IMR-90 (cell line): ENCODE data around the gene LRRC2. TPM values are rescaled to one million over a fixed set of nuclear protein-coding genes. Genes with fewer than 3 reads are reported as not detected.

ENCODE experiments used
- ATAC-seq: fragments of 200-7000 bp; cut with Tn5 transposase; 2 replicates; pipeline ENCODE4 v1.9.1; 2020; ENCODE audit warnings: low read depth, mild to moderate bottlenecking, moderate library complexity
- BruUV-seq: library from RNA; stranded (reverse); fragments of 400-500 nt; replicated peaks from 2 replicates; lab custom pipeline; 2021; lab: Mats Ljungman, UMichigan
- CTCF ChIA-PET: fragments of 300-600 bp; formaldehyde crosslinking; extraction: SDS; loops from one replicate; lab custom pipeline; 2021; ENCODE audit warnings: antibody characterized with exemption; lab: Yijun Ruan, JAX
- POLR2A ChIA-PET: fragments of 300-600 bp; sonication (Branson Sonifier 250); formaldehyde crosslinking; loops from one replicate; lab custom pipeline; 2022; ENCODE audit warnings: antibody characterized with exemption; ENCODE audit not compliant: unreplicated experiment; lab: Charles Lee
- DNase-seq: peaks from one replicate; pipeline ENCODE4 v3.0.0; 2013
- H2AFZ ChIP-seq: replicated peaks from 2 replicates; pipeline ENCODE3; 2013; ENCODE audit warnings: low read length, mild to moderate bottlenecking; ENCODE audit not compliant: poor library complexity
- H2AK5ac ChIP-seq: 2 replicates; pipeline ENCODE4 v1.6.1; 2013; ENCODE audit warnings: low read depth, low read length, inconsistent platforms
- H2AK9ac ChIP-seq: replicated peaks from 2 replicates; pipeline ENCODE3; 2013; ENCODE audit warnings: mild to moderate bottlenecking, low read depth, low read length, moderate library complexity; ENCODE audit not compliant: poor library complexity
- H2BK120ac ChIP-seq: 2 replicates; pipeline ENCODE4 v1.6.1; 2013; ENCODE audit warnings: low read depth, low read length, inconsistent platforms
- H2BK15ac ChIP-seq: 3 replicates; pipeline ENCODE4 v1.6.1; 2013; ENCODE audit warnings: low read depth, low read length, inconsistent platforms
- H2BK20ac ChIP-seq: 2 replicates; pipeline ENCODE4 v1.6.1; 2013; ENCODE audit warnings: low read depth, mild to moderate bottlenecking, inconsistent platforms, low read length, moderate library complexity
- H2BK5ac ChIP-seq: 2 replicates; pipeline ENCODE4 v1.6.1; 2013; ENCODE audit warnings: mild to moderate bottlenecking, low read depth, low read length, inconsistent platforms; ENCODE audit not compliant: poor library complexity, severe bottlenecking
- H3K14ac ChIP-seq: replicated peaks from 2 replicates; pipeline ENCODE4 v1.6.1; 2013; ENCODE audit warnings: low read depth, low read length, inconsistent platforms
- H3K18ac ChIP-seq: 2 replicates; pipeline ENCODE4 v1.6.1; 2013; ENCODE audit warnings: low read depth, low read length, control low read depth
- H3K23ac ChIP-seq: 2 replicates; pipeline ENCODE4 v1.6.1; 2013; ENCODE audit warnings: low read depth, low read length, inconsistent platforms
- H3K27ac ChIP-seq: 2 replicates; pipeline ENCODE4 v1.5.1; 2013; ENCODE audit warnings: mild to moderate bottlenecking, control low read depth, low read length; ENCODE audit not compliant: insufficient read depth
- H3K27me3 ChIP-seq: 2 replicates; pipeline ENCODE4 v1.6.1; 2013; ENCODE audit warnings: low read length; ENCODE audit not compliant: control insufficient read depth, insufficient read depth
- H3K36me3 ChIP-seq: 2 replicates; pipeline ENCODE4 v1.6.1; 2013; ENCODE audit warnings: low read length, mixed read lengths; ENCODE audit not compliant: control insufficient read depth, insufficient read depth
- H3K4ac ChIP-seq: 2 replicates; pipeline ENCODE4 v1.6.1; 2013; ENCODE audit warnings: low read depth, low read length, inconsistent platforms
- H3K4me1 ChIP-seq: 2 replicates; pipeline ENCODE4 v1.6.1; 2013; ENCODE audit warnings: low read length, mixed read lengths; ENCODE audit not compliant: control insufficient read depth, insufficient read depth
- H3K4me2 ChIP-seq: 2 replicates; pipeline ENCODE4 v1.6.1; 2013; ENCODE audit warnings: low read depth, mild to moderate bottlenecking, control low read depth, low read length, moderate library complexity
- H3K4me3 ChIP-seq: 2 replicates; pipeline ENCODE4 v1.5.1; 2013; ENCODE audit warnings: low read depth, mild to moderate bottlenecking, control low read depth, low read length, moderate library complexity; ENCODE audit not compliant: insufficient read depth
- H3K56ac ChIP-seq: 2 replicates; pipeline ENCODE4 v1.6.1; 2013; ENCODE audit warnings: low read length, inconsistent platforms; ENCODE audit not compliant: insufficient read depth; ENCODE audit errors: extremely low read depth
- H3K79me1 ChIP-seq, 2 experiments: 2 replicates each; pipeline ENCODE4 v1.6.1; 2013; ENCODE audit warnings: low read length in 2 of 2, inconsistent platforms in 1 of 2, low read depth in 1 of 2
- H3K9ac ChIP-seq: 2 replicates; pipeline ENCODE4 v1.6.1; 2013; ENCODE audit warnings: low read depth, low read length, control low read depth
- H3K9me1 ChIP-seq: 2 replicates; pipeline ENCODE4 v1.6.1; 2013; ENCODE audit warnings: low read length, inconsistent platforms; ENCODE audit not compliant: insufficient read depth
- H3K9me3 ChIP-seq: 2 replicates; pipeline ENCODE4 v1.6.1; 2013; ENCODE audit warnings: low read length; ENCODE audit not compliant: control insufficient read depth, insufficient read depth
- H4K20me1 ChIP-seq: 2 replicates; pipeline ENCODE4 v1.6.1; 2013; ENCODE audit warnings: low read length, inconsistent platforms; ENCODE audit not compliant: insufficient read depth
- H4K5ac ChIP-seq: 2 replicates; pipeline ENCODE4 v1.6.1; 2013; ENCODE audit warnings: mild to moderate bottlenecking, low read depth, low read length, control low read depth
- H4K8ac ChIP-seq, 2 experiments: 2 replicates each; pipeline ENCODE4 v1.6.1; 2013; ENCODE audit warnings: low read depth in 2 of 2, low read length in 2 of 2, control low read depth in 1 of 2, inconsistent platforms in 1 of 2
- H4K91ac ChIP-seq: 2 replicates; pipeline ENCODE4 v1.6.1; 2013; ENCODE audit warnings: low read depth, low read length, inconsistent platforms; ENCODE audit not compliant: insufficient read depth
- BHLHE40 ChIP-seq: fragments of 150-350 bp; IDR thresholded peaks from 2 replicates; pipeline ENCODE4 v1.6.1; 2016; ENCODE audit warnings: mild to moderate bottlenecking, low read depth, low read length
- CEBPB ChIP-seq: IDR thresholded peaks from 2 replicates; pipeline ENCODE4 v1.6.1; 2012; ENCODE audit warnings: low read depth, low read length, improper control_type of control experiment
- CHD1 ChIP-seq: IDR thresholded peaks from 2 replicates; pipeline ENCODE4 v1.6.1; 2012; ENCODE audit warnings: low read depth, low read length, improper control_type of control experiment
- CTCF ChIP-seq: conservative IDR thresholded peaks from 2 replicates; pipeline ENCODE4 v1.5.1; 2012; ENCODE audit warnings: mild to moderate bottlenecking, low read depth, low read length, improper control_type of control experiment
- ELK1 ChIP-seq: fragments of 150-350 bp; IDR thresholded peaks from 2 replicates; pipeline ENCODE4 v1.6.1; 2016; ENCODE audit warnings: low read depth, mild to moderate bottlenecking, low read length, moderate library complexity, borderline replicate concordance
- MAZ ChIP-seq: IDR thresholded peaks from 2 replicates; pipeline ENCODE4 v1.6.1; 2012; ENCODE audit warnings: low read depth, mild to moderate bottlenecking, low read length, improper control_type of control experiment, moderate library complexity, borderline replicate concordance
- MXI1 ChIP-seq: IDR thresholded peaks from 2 replicates; pipeline ENCODE4 v1.6.1; 2012; ENCODE audit warnings: low read depth, mild to moderate bottlenecking, low read length, moderate library complexity, borderline replicate concordance
- NFE2L2 ChIP-seq: fragments of 150-350 bp; IDR thresholded peaks from 2 replicates; pipeline ENCODE4 v1.6.1; 2016; ENCODE audit warnings: low read depth, mild to moderate bottlenecking, low read length
- POLR2A ChIP-seq: IDR thresholded peaks from 2 replicates; pipeline ENCODE4 v1.6.1; 2012; ENCODE audit warnings: mild to moderate bottlenecking, low read depth, low read length
- RAD21 ChIP-seq: IDR thresholded peaks from 2 replicates; pipeline ENCODE4 v1.6.1; 2012; ENCODE audit warnings: low read length, improper control_type of control experiment
- RFX5 ChIP-seq: IDR thresholded peaks from 2 replicates; pipeline ENCODE4 v1.8.0; 2012; ENCODE audit warnings: low read depth, mild to moderate bottlenecking, low read length, moderate library complexity
- SMC3 ChIP-seq: fragments of 150-350 bp; IDR thresholded peaks from 2 replicates; pipeline ENCODE4 v1.6.1; 2016; ENCODE audit warnings: low read depth, mild to moderate bottlenecking, antibody characterized with exemption, low read length, moderate library complexity
- USF2 ChIP-seq: fragments of 150-350 bp; IDR thresholded peaks from 2 replicates; pipeline ENCODE4 v1.6.1; 2017; ENCODE audit warnings: mild to moderate bottlenecking, antibody characterized with exemption, low read length, low read depth
- WGBS, 2 experiments: methylation state at CpG; one replicate each; pipeline versions ENCODE4 v1.1.5 to v1.1.7; 2013; ENCODE audit warnings: missing lambda C conversion rate in 2 of 2; ENCODE audit not compliant: insufficient read length in 1 of 2; ENCODE audit errors: extremely low coverage in 2 of 2; 5-methylcytosine and 5-hydroxymethylcytosine counted together
- dilution Hi-C: fragments of 300-500 bp; cut with HindIII; formaldehyde crosslinking; loops from one replicate; pipeline ENCODE4 v1.14.3; 2018; ENCODE audit warnings: low sequenced_read_pairs; ENCODE audit not compliant: unreplicated experiment
- in situ Hi-C: fragments of 300-500 bp; cut with MboI; formaldehyde crosslinking; loops from 3 replicates; pipeline ENCODE4 v1.14.3; 2019; ENCODE audit warnings: low sequenced_read_pairs, inconsistent platforms, mixed read lengths
- intact Hi-C: fragments of 100-400 bp; cut with micrococcal nuclease; formaldehyde crosslinking; loops from 2 replicates; pipeline ENCODE4 v1.10.0; 2022
- polyA plus RNA-seq, 3 experiments: library from polyadenylated mRNA; depleted of rRNA; stranded (reverse); fragments of >200 nt; gene quantifications; 2 replicates each; pipeline ENCODE4 v1.2.3, GENCODE V29; 2012; ENCODE audit warnings: low replicate concordance in 1 of 3
- total RNA-seq: library from RNA; depleted of rRNA; stranded (reverse); fragments of >200 nt; gene quantifications from 2 replicates; pipeline ENCODE4 v1.2.3, GENCODE V29; 2012

LRRC2 gene
- total and polyA plus RNA-seq, 2 of the 4 experiments (the other 2 are of a cell fraction) = 2.9 to 4.1 TPM

- H2BK5ac ChIP-seq = no peak within 1 kb of the TSS
- TF ChIP-seq POLR2A (no peak), RAD21 (no peak), CEBPB (no peak), MXI1 (no peak), CHD1 (no peak), CTCF (no peak), RFX5 (no peak), MAZ (no peak), ELK1 (no peak), BHLHE40 (no peak), USF2 (no peak), NFE2L2 (no peak), SMC3 (no peak)
- dilution Hi-C loops (no loop called here), in situ Hi-C loops (no loop called here), intact Hi-C loops (no loop called here)
- no peaks in the 10 kb centered on the region for H3K79me1 ChIP-seq
- H3K9me3 ChIP-seq = no peaks in the 10 kb centered on the region
- no peak within 1 kb of the TSS for H3K14ac ChIP-seq
- no peak for DNase-seq
- H2AFZ ChIP-seq = no peak within 1 kb of the TSS
- ChIA-PET POLR2A (no interaction called here), CTCF (no interaction called here)
- no TSS peak for BruUV-seq
- no peak within 1 kb of the TSS for H3K56ac ChIP-seq
- no peak within 1 kb of the TSS for H3K4ac ChIP-seq
- H3K18ac ChIP-seq = no peak within 1 kb of the TSS
- no peak within 1 kb of the TSS for H2BK15ac ChIP-seq
- H3K36me3 ChIP-seq = no peaks in the 10 kb centered on the region
- H2AK5ac ChIP-seq = no peak within 1 kb of the TSS
- 0% methylated on average over 1 of the region's 9 CpGs; no CpG with 5 or more reads in 1 of the 2 experiments for WGBS, 2 experiments
- H2BK120ac ChIP-seq = no peak within 1 kb of the TSS
- no peak within 1 kb of the TSS for H2AK9ac ChIP-seq
- H4K5ac ChIP-seq = no peak within 1 kb of the TSS; the same call in 1 of the 2 replicates
- no peak within 1 kb of the TSS for H3K9ac ChIP-seq
- no peak within 1 kb of the TSS for H4K8ac ChIP-seq
- no peak within 1 kb of the TSS for H3K4me2 ChIP-seq
- no peak within 1 kb of the TSS for H4K91ac ChIP-seq
- peaks cover 25% of the 10 kb centered on the region for H3K27me3 ChIP-seq
- H3K27ac ChIP-seq = no peak within 1 kb of the TSS
- no peaks in the 10 kb centered on the region for H3K9me1 ChIP-seq
- H3K23ac ChIP-seq = no peak within 1 kb of the TSS
- peaks cover 6% of the 10 kb centered on the region; the same call in 1 of the 2 replicates for H3K4me1 ChIP-seq
- ATAC-seq = no peak
- no peaks in the 10 kb centered on the region for H4K20me1 ChIP-seq
- no peak within 1 kb of the TSS for H3K4me3 ChIP-seq
- H2BK20ac ChIP-seq = no peak within 1 kb of the TSS
Observed at GRCh38 chr3:46612324-46612723, 46.2 kb upstream of the LRRC2 start, which contains the start of gene FAM240A. Gene FAM240A, plus strand, starts transcription at chr3:46612525. Its CDS starts 159 bp downstream, at chr3:46612684.
